ENCODE measurements around the gene PPP3R1.

PPP3R1 gene

GRCh38 chr2:68256093-68256450, 3.7 kb upstream of the PPP3R1 start:
- no peak for DNase-seq

GRCh38 chr2:68253219-68254068, 1.1 kb upstream of the PPP3R1 start:
- peak; percentile 57 for DNase-seq

GRCh38 chr2:68251855-68252399, 405 bp downstream of the PPP3R1 start:
- DNase-seq, result no peak

GRCh38 chr2:68251187-68251854, 1.0 kb downstream of the PPP3R1 start:
- DNase-seq, result peak; percentile 89

GRCh38 chr2:68250652-68251186, 1.6 kb downstream of the PPP3R1 start:
- DNase-seq, result peak; percentile 15

- DNase-seq, result no peak
These were observed 2.1 kb downstream of the PPP3R1 start for GRCh38 chr2:68250196-68250595.

- no peak for DNase-seq
These were observed 3.5 kb downstream of the PPP3R1 start for GRCh38 chr2:68248806-68249205.

GRCh38 chr2:68248361-68248760, 4.0 kb downstream of the PPP3R1 start:
- DNase-seq, result no peak

- no peak for DNase-seq
These were observed 5.9 kb downstream of the PPP3R1 start for GRCh38 chr2:68246396-68246795.

- DNase-seq, result no peak
These were observed 6.7 kb downstream of the PPP3R1 start for GRCh38 chr2:68245672-68246071.

- no peak for DNase-seq
These were observed 7.3 kb downstream of the PPP3R1 start for GRCh38 chr2:68245066-68245465.

- DNase-seq, result no peak
These were observed 7.9 kb downstream of the PPP3R1 start for GRCh38 chr2:68244456-68244855.

- DNase-seq, result no peak
These were observed 10.6 kb downstream of the PPP3R1 start for GRCh38 chr2:68241732-68242131.

GRCh38 chr2:68240446-68240845, 11.9 kb downstream of the PPP3R1 start:
- DNase-seq, result no peak

- no peak for DNase-seq
These were observed 13.1 kb downstream of the PPP3R1 start for GRCh38 chr2:68238955-68239822.

- no peak for DNase-seq
These were observed 14.3 kb downstream of the PPP3R1 start for GRCh38 chr2:68237976-68238580.

- DNase-seq, result no peak
These were observed 14.9 kb downstream of the PPP3R1 start for GRCh38 chr2:68237404-68237803.

GRCh38 chr2:68236876-68237275, 15.5 kb downstream of the PPP3R1 start:
- no peak for DNase-seq

GRCh38 chr2:68236103-68236734, 16.1 kb downstream of the PPP3R1 start:
- no peak for DNase-seq

GRCh38 chr2:68235090-68235489, 17.2 kb downstream of the PPP3R1 start:
- DNase-seq, result no peak

- DNase-seq, result no peak
These were observed 17.9 kb downstream of the PPP3R1 start for GRCh38 chr2:68234405-68234804.

GRCh38 chr2:68231061-68231372, 21.3 kb downstream of the PPP3R1 start:
- DNase-seq, result no peak
